ENCODE data around the gene NKTR. TPM values are rescaled to one million over a fixed set of nuclear protein-coding genes. Genes with fewer than 3 reads are reported as not detected.

The NKTR gene
- total RNA-seq, 2 experiments from 2014 or later = 43.9 to 52.9 TPM

- Mint-ChIP-seq H3K27me3 (peaks cover 27% of the 10 kb centered on the region), H3K36me3 (no peaks in the 10 kb centered on the region), H3K9me3 (no peaks in the 10 kb centered on the region), H3K4me1 (peaks cover 5% of the 10 kb centered on the region), H3K4me3 (peak within 1 kb of the TSS; percentile 42), H3K27ac (no peak within 1 kb of the TSS)
- no peak for DNase-seq
Measured at GRCh38 chr3:42685363-42685881, 84.9 kb downstream of the NKTR start, which contains the start of gene KLHL40. TSS of gene KLHL40 (plus strand) at chr3:42685537. CDS start at chr3:42685619, 82 bp downstream.

GRCh38 chr3:42685891-42686820, 85.7 kb downstream of the NKTR start:
- H3K9me3 Mint-ChIP-seq = no peaks in the 10 kb centered on the region
- no peaks in the 10 kb centered on the region for H3K36me3 Mint-ChIP-seq
- peaks cover 27% of the 10 kb centered on the region for H3K27me3 Mint-ChIP-seq
- H3K4me3 Mint-ChIP-seq = peak overlapping the region; percentile 42
- peaks cover 5% of the 10 kb centered on the region for H3K4me1 Mint-ChIP-seq
- H3K27ac Mint-ChIP-seq = no peak overlapping the region
- no peak for DNase-seq

- H3K36me3 Mint-ChIP-seq = no peaks in the 10 kb centered on the region
- H3K27me3 Mint-ChIP-seq = peaks cover 23% of the 10 kb centered on the region
- no peak overlapping the region for H3K27ac Mint-ChIP-seq
- no peaks in the 10 kb centered on the region for H3K9me3 Mint-ChIP-seq
- DNase-seq = no peak
- peaks cover 5% of the 10 kb centered on the region for H3K4me1 Mint-ChIP-seq
- no peak overlapping the region for H3K4me3 Mint-ChIP-seq
Measured at GRCh38 chr3:42686832-42687650, 86.6 kb downstream of the NKTR start.

GRCh38 chr3:42688016-42688415, 87.5 kb downstream of the NKTR start:
- no peak for DNase-seq
- Mint-ChIP-seq H3K27me3 (peaks cover 23% of the 10 kb centered on the region), H3K4me1 (peaks cover 5% of the 10 kb centered on the region), H3K27ac (no peak overlapping the region), H3K9me3 (no peaks in the 10 kb centered on the region), H3K36me3 (no peaks in the 10 kb centered on the region), H3K4me3 (no peak overlapping the region)

GRCh38 chr3:42688487-42689420, 88.3 kb downstream of the NKTR start:
- no peaks in the 10 kb centered on the region for H3K9me3 Mint-ChIP-seq
- peaks cover 5% of the 10 kb centered on the region for H3K4me1 Mint-ChIP-seq

GRCh38 chr3:42689421-42690014, 89.0 kb downstream of the NKTR start:
- Mint-ChIP-seq H3K27ac (no peak overlapping the region), H3K9me3 (no peaks in the 10 kb centered on the region), H3K27me3 (peaks cover 19% of the 10 kb centered on the region), H3K36me3 (no peaks in the 10 kb centered on the region), H3K4me3 (no peak overlapping the region), H3K4me1 (peaks cover 5% of the 10 kb centered on the region)
- DNase-seq = no peak

More at GRCh38 chr3:42688487-42689420, 88.3 kb downstream of the NKTR start:
- H3K27me3 Mint-ChIP-seq = peaks cover 22% of the 10 kb centered on the region
- no peak overlapping the region for H3K4me3 Mint-ChIP-seq
- no peaks in the 10 kb centered on the region for H3K36me3 Mint-ChIP-seq
- DNase-seq = no peak
- H3K27ac Mint-ChIP-seq = no peak overlapping the region

- H3K9me3 Mint-ChIP-seq = no peaks in the 10 kb centered on the region
- H3K4me1 Mint-ChIP-seq = peaks cover 2% of the 10 kb centered on the region
- H3K4me3 Mint-ChIP-seq = no peak overlapping the region
- DNase-seq = no peak
- no peaks in the 10 kb centered on the region for H3K36me3 Mint-ChIP-seq
- peaks cover 12% of the 10 kb centered on the region for H3K27me3 Mint-ChIP-seq
- no peak overlapping the region for H3K27ac Mint-ChIP-seq
Measured at GRCh38 chr3:42690191-42690590, 89.7 kb downstream of the NKTR start.

GRCh38 chr3:42690766-42691680, 90.5 kb downstream of the NKTR start:
- Mint-ChIP-seq H3K9me3 (no peaks in the 10 kb centered on the region), H3K36me3 (no peaks in the 10 kb centered on the region), H3K4me3 (no peak overlapping the region), H3K4me1 (no peaks in the 10 kb centered on the region), H3K27ac (no peak overlapping the region), H3K27me3 (peaks cover 7% of the 10 kb centered on the region)
- no peak for DNase-seq

- Mint-ChIP-seq H3K27me3 (no peaks in the 10 kb centered on the region), H3K9me3 (no peaks in the 10 kb centered on the region), H3K4me1 (no peaks in the 10 kb centered on the region), H3K4me3 (no peak overlapping the region), H3K36me3 (no peaks in the 10 kb centered on the region), H3K27ac (no peak overlapping the region)
- no peak for DNase-seq
Measured at GRCh38 chr3:42691816-42692666, 91.6 kb downstream of the NKTR start.

GRCh38 chr3:42692667-42693529, 92.4 kb downstream of the NKTR start:
- H3K4me3 Mint-ChIP-seq = no peak overlapping the region
- DNase-seq = no peak
- H3K36me3 Mint-ChIP-seq = no peaks in the 10 kb centered on the region
- H3K27ac Mint-ChIP-seq = no peak overlapping the region
- H3K27me3 Mint-ChIP-seq = no peaks in the 10 kb centered on the region
- H3K4me1 Mint-ChIP-seq = no peaks in the 10 kb centered on the region
- no peaks in the 10 kb centered on the region for H3K9me3 Mint-ChIP-seq

- H3K27me3 Mint-ChIP-seq = no peaks in the 10 kb centered on the region
- DNase-seq = no peak
- H3K9me3 Mint-ChIP-seq = no peaks in the 10 kb centered on the region
Measured at GRCh38 chr3:42693530-42693930, 93.0 kb downstream of the NKTR start.

GRCh38 chr3:42694366-42694765, 93.9 kb downstream of the NKTR start:
- Mint-ChIP-seq H3K27me3 (no peaks in the 10 kb centered on the region), H3K4me3 (no peak overlapping the region), H3K27ac (no peak overlapping the region), H3K36me3 (no peaks in the 10 kb centered on the region), H3K4me1 (peaks cover 2% of the 10 kb centered on the region), H3K9me3 (no peaks in the 10 kb centered on the region)
- no peak for DNase-seq

More at GRCh38 chr3:42693530-42693930, 93.0 kb downstream of the NKTR start:
- H3K4me3 Mint-ChIP-seq = no peak overlapping the region
- no peaks in the 10 kb centered on the region for H3K4me1 Mint-ChIP-seq
- H3K27ac Mint-ChIP-seq = no peak overlapping the region
- H3K36me3 Mint-ChIP-seq = no peaks in the 10 kb centered on the region

Data from activated naive CD8-positive, alpha-beta T cell treated with anti-CD3 and anti-CD28 coated beads for 36 hours (primary cell).